Body of pancreas (tissue), 4 donors: ENCODE results near the gene GRIN2C. TPM values are rescaled to one million over a fixed set of nuclear protein-coding genes. Genes with fewer than 3 reads are reported as not detected.

Source experiments
- ATAC-seq: fragments of 150-250 bp; one replicate; pipeline ENCODE4 v1.9.1; 2016
- DNase-seq, 4 donors: peaks; one replicate each; pipeline ENCODE4 v3.0.0-alpha.2; 2019
- H3K27ac ChIP-seq, 4 donors: fragments of 200-600 bp; sonication (generic); 1 replicate in 3 of 4; 2 replicates in 1 of 4; pipeline versions ENCODE4 v1.5.1 to v1.6.1; 2016 to 2019; ENCODE audit warnings: mild to moderate bottlenecking in 1 of 4, mixed read lengths in 1 of 4, moderate library complexity in 1 of 4
- H3K27me3 ChIP-seq, 2 donors: fragments of 200-600 bp; sonication (generic); one replicate each; pipeline ENCODE4 v1.6.0; 2016; ENCODE audit warnings: mild to moderate bottlenecking in 1 of 2
- H3K36me3 ChIP-seq, 2 donors: fragments of 200-600 bp; sonication (generic); replicated peaks in 1 of 2; 2 replicates each; pipeline ENCODE4 v1.5.1; 2016; ENCODE audit warnings: low read depth in 2 of 2; ENCODE audit not compliant: insufficient read depth in 1 of 2
- H3K4me1 ChIP-seq: fragments of 200-600 bp; sonication (generic); one replicate; pipeline ENCODE4 v1.6.0; 2016
- H3K4me3 ChIP-seq, 2 donors: fragments of 200-600 bp; sonication (generic); 1 replicate in 1 of 2; 2 replicates in 1 of 2; pipeline ENCODE4 v1.5.1; 2016 to 2019
- H3K9me3 ChIP-seq, 3 donors: fragments of 200-600 bp; sonication (generic); 1 replicate in 2 of 3; 2 replicates in 1 of 3; pipeline ENCODE4 v1.5.1; 2016
- POLR2A ChIP-seq, 3 donors: fragments of 450-650 bp; IDR thresholded peaks; one replicate each; pipeline ENCODE4 v1.6.1; 2016; ENCODE audit warnings: antibody characterized with exemption in 3 of 3, mild to moderate bottlenecking in 2 of 3
- WGBS, 2 donors: methylation state at CpG; one replicate each; pipeline ENCODE4 v1.1.5; 2017; 5-methylcytosine and 5-hydroxymethylcytosine counted together
- intact Hi-C: fragments of 100-400 bp; cut with DNase I; formaldehyde crosslinking; loops from one replicate; pipeline ENCODE4 v1.15.1; 2023
- total RNA-seq, 2 donors: library from RNA; depleted of rRNA; stranded (reverse); fragments of >200 nt; gene quantifications; one replicate each; pipeline ENCODE4 v1.1.0, GENCODE V29; 2016
- TF ChIP-seq, protein P1 (sequence below), 7 experiments: fragments of 450-650 bp in 4 of 7; fragments of 200-600 bp in 3 of 7; sonication (generic) in 3 of 7; IDR thresholded peaks; one replicate each; pipeline ENCODE4 v1.5.1; 2016 to 2019; ENCODE audit warnings: antibody characterized with exemption in 7 of 7

GRIN2C gene
- total RNA-seq, 2 donors from 2014 or later, result not detected

DNA sequence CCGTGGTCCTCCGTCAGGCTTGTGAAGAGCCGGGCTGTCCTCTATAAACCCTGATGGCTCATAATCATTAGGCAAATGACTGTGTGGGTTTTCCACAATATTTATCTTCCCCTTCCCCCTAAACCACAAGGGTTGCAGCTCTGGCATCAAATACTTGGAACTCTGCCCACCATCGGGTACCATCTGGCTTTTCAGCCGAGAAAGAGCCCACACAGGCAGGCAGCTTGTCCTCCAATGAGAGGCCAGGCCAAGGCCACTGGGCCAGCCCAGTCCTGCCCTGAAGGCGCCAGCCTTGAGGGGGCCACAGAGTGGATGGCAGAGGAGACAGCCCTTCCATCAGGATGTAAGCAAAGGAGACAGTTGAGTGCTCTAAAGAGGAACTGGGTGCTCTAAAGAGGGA is 51.8 kb downstream of the GRIN2C start:
- 65 to 72% methylated on average over 6 of the region's 6 CpGs for WGBS, 2 donors
- Histone ChIP-seq H3K4me1 (no peaks in the 10 kb centered on the region), H3K27ac (no peak overlapping the region), H3K4me3 (no peak overlapping the region), H3K36me3 (no peaks in the 10 kb centered on the region), H3K9me3 (no peaks in the 10 kb centered on the region), H3K27me3 (no peaks in the 10 kb centered on the region)
- TF ChIP-seq, protein P1, sequence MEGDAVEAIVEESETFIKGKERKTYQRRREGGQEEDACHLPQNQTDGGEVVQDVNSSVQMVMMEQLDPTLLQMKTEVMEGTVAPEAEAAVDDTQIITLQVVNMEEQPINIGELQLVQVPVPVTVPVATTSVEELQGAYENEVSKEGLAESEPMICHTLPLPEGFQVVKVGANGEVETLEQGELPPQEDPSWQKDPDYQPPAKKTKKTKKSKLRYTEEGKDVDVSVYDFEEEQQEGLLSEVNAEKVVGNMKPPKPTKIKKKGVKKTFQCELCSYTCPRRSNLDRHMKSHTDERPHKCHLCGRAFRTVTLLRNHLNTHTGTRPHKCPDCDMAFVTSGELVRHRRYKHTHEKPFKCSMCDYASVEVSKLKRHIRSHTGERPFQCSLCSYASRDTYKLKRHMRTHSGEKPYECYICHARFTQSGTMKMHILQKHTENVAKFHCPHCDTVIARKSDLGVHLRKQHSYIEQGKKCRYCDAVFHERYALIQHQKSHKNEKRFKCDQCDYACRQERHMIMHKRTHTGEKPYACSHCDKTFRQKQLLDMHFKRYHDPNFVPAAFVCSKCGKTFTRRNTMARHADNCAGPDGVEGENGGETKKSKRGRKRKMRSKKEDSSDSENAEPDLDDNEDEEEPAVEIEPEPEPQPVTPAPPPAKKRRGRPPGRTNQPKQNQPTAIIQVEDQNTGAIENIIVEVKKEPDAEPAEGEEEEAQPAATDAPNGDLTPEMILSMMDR (IDR thresholded peaks at IDR 0.05), result no peak
- TF ChIP-seq POLR2A (IDR thresholded peaks at IDR 0.05), result no peak
- intact Hi-C loops, result no loop called here
- ATAC-seq (no peak), DNase-seq (no peak)

DNA sequence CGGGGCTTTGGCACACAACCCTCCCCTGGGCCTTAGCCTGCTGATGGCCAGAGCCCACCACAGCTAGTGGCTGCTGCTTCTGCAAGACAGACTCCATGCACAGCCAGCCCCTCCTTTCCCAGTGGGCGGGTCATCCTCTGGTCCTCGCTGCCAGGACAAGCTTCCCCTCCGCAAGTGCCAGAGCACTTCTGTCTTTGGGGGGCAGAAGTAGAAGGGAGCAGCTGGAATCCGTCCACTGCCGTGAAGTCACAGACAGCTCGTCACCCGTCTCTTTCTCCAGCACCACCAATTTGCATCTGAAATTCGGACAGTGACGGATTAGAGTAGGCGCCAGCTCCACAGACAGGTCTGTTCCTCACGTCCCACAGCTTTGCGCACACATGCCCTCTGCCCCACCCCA is 52.2 kb downstream of the GRIN2C start:
- DNase-seq, result no peak
- H3K36me3 ChIP-seq, result no peaks in the 10 kb centered on the region

DNA sequence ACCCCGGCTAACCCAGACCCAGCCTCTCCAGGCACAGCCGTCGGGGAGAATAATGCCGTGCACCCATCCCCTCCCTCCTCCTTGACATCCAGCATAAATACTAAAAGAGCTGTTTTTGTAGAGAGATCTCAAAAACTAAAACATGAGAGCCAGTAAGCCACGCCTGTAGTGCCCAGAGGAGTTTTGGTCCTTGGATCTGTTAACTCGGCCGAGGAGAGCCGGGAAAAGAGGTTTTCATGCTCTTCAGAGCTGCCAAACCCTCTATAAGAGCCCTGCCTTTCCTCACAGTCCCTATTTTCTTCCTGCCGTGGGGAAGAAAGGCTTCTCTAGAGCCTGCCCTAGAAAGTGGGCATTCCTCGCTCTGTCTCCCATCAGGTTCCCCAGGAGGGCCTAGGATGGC is 53.4 kb downstream of the GRIN2C start:
- no peaks in the 10 kb centered on the region for H3K27me3 ChIP-seq
- no peak overlapping the region for H3K4me3 ChIP-seq
- intact Hi-C loops, result no loop called here
- H3K4me1 ChIP-seq, result no peaks in the 10 kb centered on the region
- DNase-seq (no peak), ATAC-seq (no peak)
- whole genome bisulfite sequencing, 2 donors, result 89 to 90% methylated on average over 10 of the region's 10 CpGs
- no peaks in the 10 kb centered on the region for H3K9me3 ChIP-seq
- TF ChIP-seq, protein P1 (IDR thresholded peaks at IDR 0.05), result no peak
- no peak for TF ChIP-seq POLR2A (IDR thresholded peaks at IDR 0.05)
- H3K36me3 ChIP-seq, result no peaks in the 10 kb centered on the region
- H3K27ac ChIP-seq, result no peak overlapping the region

More for the DNA sequence above, 52.2 kb downstream of the GRIN2C start:
- H3K9me3 ChIP-seq, result no peaks in the 10 kb centered on the region
- ATAC-seq, result no peak
- H3K4me3 ChIP-seq, result no peak overlapping the region
- TF ChIP-seq, protein P1 (IDR thresholded peaks at IDR 0.05), result no peak
- TF ChIP-seq POLR2A (IDR thresholded peaks at IDR 0.05), result no peak
- 83 to 92% methylated on average over 12 to 13 of the region's 13 CpGs for WGBS, 2 donors
- no peaks in the 10 kb centered on the region for H3K27me3 ChIP-seq
- intact Hi-C loops, result no loop called here
- no peaks in the 10 kb centered on the region for H3K4me1 ChIP-seq
- no peak overlapping the region for H3K27ac ChIP-seq

DNA sequence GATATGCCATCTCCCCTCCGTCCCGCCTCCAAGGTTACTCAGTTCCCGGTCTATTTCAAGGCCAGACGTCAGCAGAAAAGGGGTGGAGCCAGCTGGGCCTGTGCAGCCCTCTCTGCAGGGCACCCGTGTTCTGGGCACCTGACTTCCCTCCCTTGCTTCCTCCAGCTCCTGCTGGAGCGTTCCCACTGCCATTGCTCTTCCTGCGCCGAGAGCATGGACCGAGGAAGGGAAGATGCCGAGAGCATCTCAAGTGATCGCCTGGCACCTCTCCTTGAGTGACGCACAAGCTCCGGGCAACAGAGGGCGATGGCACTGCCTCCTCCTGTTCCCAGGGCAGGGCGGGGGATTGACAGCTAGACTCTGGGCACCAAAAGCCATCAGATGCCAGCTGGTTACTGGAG is 54.1 kb downstream of the GRIN2C start:
- intact Hi-C loops, result no loop called here
- DNase-seq (no peak), ATAC-seq (no peak)
- Histone ChIP-seq H3K27ac (no peak overlapping the region), H3K36me3 (no peaks in the 10 kb centered on the region), H3K27me3 (no peaks in the 10 kb centered on the region), H3K4me1 (no peaks in the 10 kb centered on the region), H3K4me3 (no peak overlapping the region), H3K9me3 (no peaks in the 10 kb centered on the region)
- 73% methylated on average over 15 of the region's 15 CpGs for WGBS, 2 donors
- no peak for TF ChIP-seq POLR2A (IDR thresholded peaks at IDR 0.05)
- TF ChIP-seq, protein P1 (IDR thresholded peaks at IDR 0.05), result no peak

DNA sequence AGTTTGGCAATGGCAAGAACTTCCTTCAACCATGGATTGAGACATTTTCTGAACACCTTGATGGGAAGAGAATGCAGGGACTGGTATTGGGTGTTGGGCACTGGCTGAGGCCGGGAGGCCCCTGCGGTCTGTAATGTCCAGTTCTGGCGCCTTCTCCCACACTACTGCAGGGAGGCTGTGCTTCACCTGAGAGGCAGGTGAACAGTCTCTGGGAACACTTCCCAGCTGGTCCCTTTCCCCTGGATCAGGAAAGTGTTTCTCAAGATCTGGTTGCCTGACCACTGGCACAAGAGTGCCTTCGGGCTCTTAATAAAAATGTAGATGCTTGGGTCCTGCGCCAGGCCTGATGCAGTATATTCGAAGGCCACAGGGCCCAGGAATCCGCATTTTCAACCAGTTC is 55.0 kb downstream of the GRIN2C start:
- ATAC-seq (no peak), DNase-seq (no peak)
- H3K4me3 ChIP-seq, result no peak overlapping the region
- H3K4me1 ChIP-seq, result no peaks in the 10 kb centered on the region
- WGBS, 2 donors, result 80 to 83% methylated on average over 4 to 7 of the region's 7 CpGs
- H3K27me3 ChIP-seq, result no peaks in the 10 kb centered on the region
- H3K36me3 ChIP-seq, result no peaks in the 10 kb centered on the region
- intact Hi-C loops, result no loop called here
- H3K9me3 ChIP-seq, result no peaks in the 10 kb centered on the region
- no peak overlapping the region for H3K27ac ChIP-seq
- TF ChIP-seq, protein P1 (IDR thresholded peaks at IDR 0.05), result no peak
- no peak for TF ChIP-seq POLR2A (IDR thresholded peaks at IDR 0.05)
